Epithelial cell of esophagus (primary cell): Measurements from ENCODE around the gene VWA3B.

Experiments
- DNase-seq: peaks from one replicate; pipeline ENCODE4 v3.0.0; 2010; ENCODE audit warnings: low read depth
- H3K4me3 ChIP-seq: 2 replicates; pipeline ENCODE4 v1.5.1; 2011; ENCODE audit warnings: mild to moderate bottlenecking, low read length, control low read depth
- TF ChIP-seq, protein P1 (sequence below): IDR thresholded peaks from 2 replicates; pipeline ENCODE4 v1.5.1; 2011; ENCODE audit warnings: low read depth, mild to moderate bottlenecking, low read length, control low read depth, inconsistent platforms; ENCODE audit not compliant: insufficient read depth; ENCODE audit errors: missing control alignments

VWA3B gene

GRCh38 chr2:98327776-98328175 lies 240.8 kb downstream of the VWA3B start:
- no peak for DNase-seq
- H3K4me3 ChIP-seq = no peak overlapping the region
- TF ChIP-seq, protein P1, sequence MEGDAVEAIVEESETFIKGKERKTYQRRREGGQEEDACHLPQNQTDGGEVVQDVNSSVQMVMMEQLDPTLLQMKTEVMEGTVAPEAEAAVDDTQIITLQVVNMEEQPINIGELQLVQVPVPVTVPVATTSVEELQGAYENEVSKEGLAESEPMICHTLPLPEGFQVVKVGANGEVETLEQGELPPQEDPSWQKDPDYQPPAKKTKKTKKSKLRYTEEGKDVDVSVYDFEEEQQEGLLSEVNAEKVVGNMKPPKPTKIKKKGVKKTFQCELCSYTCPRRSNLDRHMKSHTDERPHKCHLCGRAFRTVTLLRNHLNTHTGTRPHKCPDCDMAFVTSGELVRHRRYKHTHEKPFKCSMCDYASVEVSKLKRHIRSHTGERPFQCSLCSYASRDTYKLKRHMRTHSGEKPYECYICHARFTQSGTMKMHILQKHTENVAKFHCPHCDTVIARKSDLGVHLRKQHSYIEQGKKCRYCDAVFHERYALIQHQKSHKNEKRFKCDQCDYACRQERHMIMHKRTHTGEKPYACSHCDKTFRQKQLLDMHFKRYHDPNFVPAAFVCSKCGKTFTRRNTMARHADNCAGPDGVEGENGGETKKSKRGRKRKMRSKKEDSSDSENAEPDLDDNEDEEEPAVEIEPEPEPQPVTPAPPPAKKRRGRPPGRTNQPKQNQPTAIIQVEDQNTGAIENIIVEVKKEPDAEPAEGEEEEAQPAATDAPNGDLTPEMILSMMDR = no peak

DNA sequence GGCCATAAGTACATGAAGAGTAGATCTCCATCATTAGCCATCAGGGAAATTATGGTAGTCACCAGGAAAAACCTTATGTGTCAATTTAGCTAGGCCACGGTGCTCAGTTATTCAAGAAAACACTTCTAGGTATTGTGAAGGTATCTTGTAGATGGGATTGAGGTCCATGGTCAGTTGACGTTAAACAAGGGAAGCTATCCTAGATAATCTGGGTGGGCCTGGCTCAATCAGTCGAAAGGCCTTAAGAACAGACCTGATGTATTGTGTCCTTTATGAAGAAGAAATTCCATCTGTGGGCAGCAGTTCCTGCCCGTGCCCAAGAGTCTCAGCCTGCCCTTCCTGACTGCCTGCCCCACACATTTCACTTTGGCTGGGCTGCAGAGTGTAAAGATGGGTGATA lies 242.6 kb downstream of the VWA3B start:
- H3K4me3 ChIP-seq = no peak overlapping the region
- no peak for DNase-seq
- TF ChIP-seq, protein P1 = no peak

DNA sequence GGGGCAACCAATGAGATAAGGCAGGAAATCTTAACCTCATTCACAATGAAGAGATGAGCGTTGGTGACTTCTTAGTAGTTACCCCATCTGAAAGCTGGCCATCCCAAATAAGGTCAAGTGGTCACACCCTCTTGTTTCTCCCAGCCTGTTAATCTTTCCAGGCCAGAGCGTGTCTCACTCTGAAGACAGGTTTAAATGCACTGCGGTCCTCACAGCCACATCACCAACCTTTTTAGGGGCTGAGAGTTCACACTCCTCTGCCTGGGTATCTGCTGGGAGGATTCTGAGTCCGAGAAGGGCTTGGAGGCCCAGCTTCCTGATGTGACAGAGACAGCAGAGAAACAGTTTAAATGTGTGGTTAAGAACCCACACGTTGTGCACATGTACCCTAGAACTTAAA lies 246.0 kb downstream of the VWA3B start:
- TF ChIP-seq, protein P1 = no peak
- no peak overlapping the region for H3K4me3 ChIP-seq
- no peak for DNase-seq

DNA sequence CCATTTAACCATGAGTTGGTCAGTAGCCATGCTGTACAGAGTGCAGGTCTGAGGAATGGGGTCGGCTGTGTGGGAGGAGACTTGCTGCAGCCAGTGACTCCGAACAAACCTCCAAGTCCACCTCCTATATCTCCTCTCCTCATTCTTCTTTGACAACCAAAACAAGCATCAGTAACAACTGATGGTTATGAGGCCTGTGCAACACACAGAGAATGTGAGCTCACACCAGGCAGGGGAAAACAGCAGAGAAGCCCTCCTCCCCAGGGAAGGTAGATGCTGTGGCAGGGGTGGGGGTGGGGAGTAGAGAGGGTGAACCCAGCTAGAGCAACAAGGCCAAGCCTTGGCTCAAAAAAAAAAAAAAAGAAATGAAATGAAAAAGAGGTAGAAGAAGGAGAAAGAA lies 247.0 kb downstream of the VWA3B start:
- no peak overlapping the region for H3K4me3 ChIP-seq
- TF ChIP-seq, protein P1 = no peak
- DNase-seq = no peak

GRCh38 chr2:98334439-98335078 lies 247.6 kb downstream of the VWA3B start:
- DNase-seq = peak; percentile 91
- TF ChIP-seq, protein P1 = no peak
- no peak overlapping the region for H3K4me3 ChIP-seq

- TF ChIP-seq, protein P1 = no peak
- no peak overlapping the region for H3K4me3 ChIP-seq
- DNase-seq = no peak
These were observed 248.3 kb downstream of the VWA3B start for GRCh38 chr2:98335271-98335670.

DNA sequence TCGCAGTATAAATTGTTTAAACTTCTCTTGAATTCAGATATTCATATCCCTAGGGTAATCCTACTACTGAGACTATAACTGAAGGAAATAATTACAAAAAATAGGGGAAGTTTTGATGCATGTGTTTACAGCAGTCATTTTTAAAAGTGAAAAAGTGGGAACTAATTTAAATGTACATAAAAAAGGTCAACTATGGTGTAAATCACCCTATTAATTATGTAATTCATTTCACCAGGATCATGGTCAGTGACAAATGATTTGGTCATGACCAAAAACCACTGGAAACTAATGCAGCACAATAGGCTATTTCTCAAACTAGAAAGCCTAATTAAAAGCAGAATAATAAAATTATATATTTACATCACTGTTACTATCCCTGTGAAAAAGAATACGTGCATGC lies 254.3 kb downstream of the VWA3B start:
- no peak for DNase-seq
- TF ChIP-seq, protein P1 = no peak
- no peak overlapping the region for H3K4me3 ChIP-seq
